Inflammatory macrophage (primary cell): Measurements from ENCODE around the gene ADRM1.

ENCODE experiments used
- DNase-seq, 2 donors: peaks; one replicate each; pipeline ENCODE4 v3.0.0-alpha.2; 2020 to 2022
- total RNA-seq, 18 experiments: gene quantifications; one replicate each; lab custom pipeline; 2026; ENCODE audit warnings: mixed read lengths in 6 of 18, inconsistent platforms in 2 of 18; lab: John Stamatoyannopoulos, UW

Gene ADRM1
- total RNA-seq: 46.4 to 144 (median 89.2) reads per million in 18 experiments

- peak; percentile 98 to 99 for DNase-seq
These were observed at the start of gene ADRM1 for GRCh38 chr20:62302341-62303061. TSS of gene ADRM1 (plus strand) at chr20:62302997. CDS start at chr20:62303569, 572 bp downstream.

DNA sequence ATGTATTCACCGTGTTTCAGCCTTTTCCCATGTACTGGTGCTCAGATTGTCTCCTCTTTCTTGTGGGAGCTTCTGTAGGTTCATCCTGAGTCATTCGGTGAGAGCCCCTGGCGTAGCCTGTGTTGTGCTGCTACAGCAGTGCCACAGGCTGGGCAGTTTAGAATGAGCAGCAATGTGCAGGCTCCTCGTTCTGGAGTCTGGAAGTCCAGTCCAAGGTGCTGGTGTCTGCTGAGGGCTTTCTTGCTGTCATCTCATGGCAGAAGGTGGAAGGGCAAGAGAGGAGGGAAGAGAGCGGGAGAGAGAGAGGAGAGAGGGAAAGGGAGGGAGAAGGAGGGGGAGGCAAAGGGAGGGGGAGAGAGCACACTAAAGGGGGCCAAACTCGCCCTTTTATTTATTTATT, 49.4 kb upstream of the ADRM1 start:
- no peak for DNase-seq

GRCh38 chr20:62254021-62254724, 48.6 kb upstream of the ADRM1 start:
- no peak for DNase-seq

GRCh38 chr20:62255976-62256375, 46.8 kb upstream of the ADRM1 start:
- DNase-seq: no peak

GRCh38 chr20:62258499-62259293, 44.1 kb upstream of the ADRM1 start:
- DNase-seq: no peak

DNA sequence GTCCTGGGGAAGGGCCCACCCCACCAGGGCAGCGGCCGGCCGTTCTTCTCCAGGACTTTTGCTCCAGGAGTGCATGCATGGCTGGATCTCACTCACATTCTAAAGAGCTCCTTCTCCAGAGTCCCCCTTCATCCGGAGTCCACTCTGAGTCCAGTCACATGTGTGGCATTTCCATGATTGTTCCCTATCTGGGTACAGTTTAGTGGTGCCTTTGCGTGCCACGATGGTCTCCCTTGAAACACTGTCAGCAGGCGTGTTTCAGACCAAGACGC, 43.6 kb upstream of the ADRM1 start:
- DNase-seq: no peak

- no peak for DNase-seq
These were observed 40.7 kb upstream of the ADRM1 start for GRCh38 chr20:62262064-62262463.

GRCh38 chr20:62263396-62263795, 39.4 kb upstream of the ADRM1 start:
- no peak for DNase-seq

- no peak for DNase-seq
These were observed 37.4 kb upstream of the ADRM1 start for GRCh38 chr20:62265365-62265764.

DNA sequence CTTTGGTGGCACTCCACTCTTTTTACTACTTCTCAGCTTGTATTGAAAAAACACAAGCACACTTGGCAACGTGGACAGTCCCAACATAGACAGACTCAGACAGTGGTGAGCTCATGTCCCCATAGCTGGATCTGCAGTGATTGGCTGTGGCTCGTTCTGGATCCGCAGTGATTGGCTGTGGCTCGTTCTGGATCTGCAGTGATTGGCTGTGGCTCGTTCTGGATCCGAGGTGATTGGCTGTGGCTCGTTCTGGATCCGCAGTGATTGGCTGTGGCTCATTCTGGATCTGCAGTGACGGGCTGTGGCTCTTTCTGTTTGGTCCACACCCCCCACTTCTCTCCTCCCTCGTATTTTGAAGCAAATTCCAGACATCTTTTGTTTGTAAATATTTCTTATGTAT, 36.5 kb upstream of the ADRM1 start:
- DNase-seq: no peak

DNA sequence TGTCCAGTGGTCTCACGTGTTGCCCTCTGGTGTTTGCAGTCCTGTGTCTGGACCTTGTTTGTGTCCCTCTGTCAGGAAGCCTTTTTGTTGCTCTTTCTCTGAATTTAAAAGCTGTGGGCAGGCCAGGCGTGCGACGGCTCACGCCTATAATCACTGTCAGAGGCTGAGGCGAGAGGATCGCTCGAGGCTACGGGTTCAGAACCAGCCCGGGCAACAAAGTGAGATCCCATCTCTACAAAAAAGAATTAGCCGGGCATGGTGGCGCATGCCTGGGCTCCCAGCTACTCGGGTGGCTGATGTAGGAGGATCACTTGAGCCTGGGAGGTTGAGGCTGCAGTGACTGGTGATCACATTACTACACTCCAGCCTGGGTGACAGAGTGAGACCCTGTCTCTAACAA, 35.9 kb upstream of the ADRM1 start:
- no peak for DNase-seq

DNA sequence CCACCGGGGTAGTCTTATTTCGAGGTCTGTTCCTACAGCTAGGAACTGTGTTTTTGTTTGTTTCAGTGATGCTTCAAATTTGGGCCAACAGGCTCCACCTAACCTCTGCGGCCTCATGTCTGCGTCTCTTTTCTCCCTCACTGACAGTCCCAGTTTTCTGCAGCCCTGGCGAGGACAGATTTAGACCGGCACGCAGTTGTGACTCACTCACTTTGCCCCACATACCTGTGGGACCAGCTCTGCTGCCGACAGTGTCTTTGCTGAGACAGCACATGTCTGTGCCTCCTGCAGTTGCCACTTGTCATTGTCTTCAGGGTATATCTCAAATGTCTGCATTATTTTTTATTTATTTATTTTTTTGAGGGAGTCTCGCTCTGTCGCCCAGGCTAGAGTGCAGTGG, 35.3 kb upstream of the ADRM1 start:
- no peak for DNase-seq

GRCh38 chr20:62268228-62268900, 34.4 kb upstream of the ADRM1 start:
- no peak for DNase-seq

DNA sequence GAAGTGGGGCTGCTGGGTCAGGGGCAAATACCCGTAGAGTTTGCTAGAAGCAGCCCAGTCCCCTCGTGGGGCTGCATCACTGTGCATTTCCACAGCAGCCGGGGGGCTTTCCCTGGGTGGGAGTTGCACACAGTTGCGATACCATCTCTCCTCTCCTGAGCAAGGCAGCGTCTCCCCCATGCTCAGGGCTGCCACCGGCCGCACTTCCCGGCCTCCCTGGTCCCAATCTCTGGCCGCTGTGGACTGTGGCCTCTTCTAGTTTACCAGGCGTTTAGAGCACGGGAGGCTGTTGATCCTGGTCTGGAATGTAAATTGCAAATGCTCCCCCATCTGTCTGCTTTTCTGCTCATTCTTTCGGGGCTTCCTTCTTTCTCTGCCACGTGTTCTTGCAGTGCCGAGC, 33.4 kb upstream of the ADRM1 start:
- no peak for DNase-seq

DNA sequence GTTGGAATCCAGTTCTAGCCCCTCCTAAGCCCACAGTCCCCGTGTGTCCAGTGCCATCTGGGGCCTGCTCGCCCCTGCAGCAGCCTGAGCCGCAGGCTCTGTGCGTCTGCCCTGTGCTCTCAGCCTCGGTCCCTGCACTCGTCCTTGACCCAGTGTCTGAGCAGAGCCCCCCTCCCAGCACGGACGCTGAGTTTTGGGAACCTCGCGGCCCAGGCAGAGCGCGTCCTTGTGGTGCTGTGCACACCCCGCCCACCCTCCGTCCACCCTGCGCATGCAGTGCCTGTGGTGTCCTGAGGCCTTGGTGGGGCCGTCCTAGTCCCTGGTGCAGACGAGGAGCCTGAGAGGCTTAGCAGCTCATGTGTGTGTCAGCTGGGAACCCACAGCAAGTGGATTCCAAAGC, 32.9 kb upstream of the ADRM1 start:
- DNase-seq: no peak

- no peak for DNase-seq
These were observed 30.6 kb upstream of the ADRM1 start for GRCh38 chr20:62272200-62272599.

GRCh38 chr20:62273416-62273815, 29.4 kb upstream of the ADRM1 start:
- no peak for DNase-seq

DNA sequence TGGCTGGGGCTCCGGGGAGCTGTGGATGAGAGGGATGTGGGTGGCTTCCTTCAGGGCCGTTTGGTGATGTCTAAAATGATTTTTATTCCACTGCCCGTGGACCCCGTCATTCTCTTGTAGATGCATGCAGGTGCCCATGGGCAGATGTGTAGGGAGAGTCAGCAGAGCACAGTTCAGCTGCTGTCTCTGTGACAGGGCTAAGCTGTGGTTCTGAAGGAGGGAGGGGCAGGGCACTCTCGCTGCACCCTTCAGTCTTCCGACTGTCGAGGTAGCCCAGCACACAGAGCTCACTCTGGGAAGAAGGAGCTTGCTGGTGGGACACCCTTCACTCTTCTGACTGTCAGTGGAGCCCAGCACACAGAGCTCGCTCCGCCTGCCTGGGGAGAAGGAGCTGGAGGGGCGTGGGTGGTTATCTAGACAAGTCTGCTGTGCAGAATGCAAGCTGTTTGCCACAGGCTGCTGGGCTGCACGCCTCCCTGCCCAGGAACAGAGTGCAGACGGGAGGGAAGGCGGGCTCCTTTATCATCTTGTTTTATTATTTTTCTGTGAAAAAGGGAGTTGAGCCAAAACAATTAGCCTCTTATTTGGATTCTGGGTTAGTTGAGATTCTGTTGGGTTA, 28.4 kb upstream of the ADRM1 start:
- no peak for DNase-seq

- DNase-seq: no peak
These were observed 27.6 kb upstream of the ADRM1 start for GRCh38 chr20:62275219-62275618.

- DNase-seq: no peak
These were observed 26.4 kb upstream of the ADRM1 start for GRCh38 chr20:62276439-62276838.

GRCh38 chr20:62277253-62277652, 25.5 kb upstream of the ADRM1 start:
- DNase-seq: no peak

DNA sequence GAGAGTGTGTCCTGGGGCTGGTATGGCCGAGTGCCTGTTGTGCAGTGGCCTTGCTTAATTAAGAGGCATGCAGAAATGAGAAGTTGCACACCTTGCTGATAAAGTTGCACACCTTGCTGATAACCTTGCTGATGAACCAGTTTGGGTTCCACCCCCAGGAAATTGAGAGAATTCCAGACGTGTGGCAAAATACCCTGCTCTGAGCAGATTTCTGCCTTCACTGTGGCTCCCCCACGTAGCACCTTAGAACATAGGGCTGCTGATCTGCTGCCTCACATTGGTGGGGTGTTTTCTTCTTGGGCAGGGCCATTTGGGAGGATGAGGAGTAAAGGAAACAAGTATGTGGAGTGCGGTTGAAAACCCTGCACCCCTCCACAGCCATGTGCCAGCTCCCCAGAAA, 22.5 kb upstream of the ADRM1 start:
- no peak for DNase-seq
